ENCODE data around the gene KLC1.

Gene KLC1

GRCh38 chr14:103629503-103630121 is 601 bp downstream of the KLC1 start:
- peak; percentile 38 for DNase-seq (ENCODE audit: low spot score)
- POLR2A ChIA-PET (ENCODE audit: low non-redundant PET): no interaction called here
- CTCF ChIA-PET: interaction anchor here (0.5 to 0.6 kb wide), 2 partner anchors 37 to 58 kb away, joined by 3 to 6 read pairs; no protein-coding TSS in a partner anchor
- no peak for TF ChIP-seq CTCF (conservative IDR thresholded peaks at IDR 0.05; ENCODE audit: low read depth)
- peak overlapping the region; percentile 97 for H3K27ac ChIP-seq

- DNase-seq (ENCODE audit: low spot score): no peak
- TF ChIP-seq CTCF (conservative IDR thresholded peaks at IDR 0.05; ENCODE audit: low read depth): no peak
- POLR2A ChIA-PET (ENCODE audit: low non-redundant PET): interaction anchor here (0.7 kb wide), 1 partner anchor 52 kb away, joined by 3 read pairs; no protein-coding TSS in a partner anchor
Observed at GRCh38 chr14:103630364-103631108, 1.5 kb downstream of the KLC1 start.

GRCh38 chr14:103633391-103633790 is 4.4 kb downstream of the KLC1 start:
- ChIA-PET CTCF (no interaction called here), POLR2A (ENCODE audit: low non-redundant PET) (no interaction called here)
- H3K27ac ChIP-seq: peak overlapping the region; percentile 55
- no peak for DNase-seq (ENCODE audit: low spot score)
- TF ChIP-seq CTCF (conservative IDR thresholded peaks at IDR 0.05; ENCODE audit: low read depth): no peak

More at GRCh38 chr14:103630364-103631108, 1.5 kb downstream of the KLC1 start:
- H3K27ac ChIP-seq: peak overlapping the region; percentile 55
- CTCF ChIA-PET: no interaction called here

GRCh38 chr14:103634156-103634555 is 5.1 kb downstream of the KLC1 start:
- TF ChIP-seq CTCF (conservative IDR thresholded peaks at IDR 0.05; ENCODE audit: low read depth): no peak
- DNase-seq (ENCODE audit: low spot score): no peak
- peak overlapping the region; percentile 55; the same call in 1 of the 2 replicates for H3K27ac ChIP-seq
- CTCF ChIA-PET: no interaction called here
- POLR2A ChIA-PET (ENCODE audit: low non-redundant PET): no interaction called here

DNA sequence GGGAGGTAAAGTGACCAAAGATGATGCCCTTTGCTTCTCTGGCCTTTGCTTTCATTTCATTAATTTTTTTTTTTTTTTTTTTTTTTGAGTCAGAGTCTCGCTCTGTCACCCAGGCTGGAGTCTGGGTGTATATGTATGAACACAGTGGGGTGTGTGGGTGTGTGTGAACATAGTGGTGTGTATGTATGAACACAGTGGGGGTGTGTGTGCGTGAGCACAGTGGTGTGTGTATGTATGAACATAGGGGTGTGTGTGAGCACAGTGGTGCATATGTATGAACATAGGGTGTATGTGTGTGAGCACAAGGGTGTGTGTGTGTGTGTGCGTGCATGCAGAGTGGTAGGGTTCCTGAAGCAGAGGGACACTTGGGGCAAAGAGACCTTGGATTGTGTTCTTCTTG is 9.6 kb downstream of the KLC1 start:
- POLR2A ChIA-PET (ENCODE audit: low non-redundant PET): no interaction called here
- no peak for DNase-seq (ENCODE audit: low spot score)
- CTCF ChIA-PET: no interaction called here
- no peak overlapping the region for H3K27ac ChIP-seq
- TF ChIP-seq CTCF (conservative IDR thresholded peaks at IDR 0.05; ENCODE audit: low read depth): no peak

DNA sequence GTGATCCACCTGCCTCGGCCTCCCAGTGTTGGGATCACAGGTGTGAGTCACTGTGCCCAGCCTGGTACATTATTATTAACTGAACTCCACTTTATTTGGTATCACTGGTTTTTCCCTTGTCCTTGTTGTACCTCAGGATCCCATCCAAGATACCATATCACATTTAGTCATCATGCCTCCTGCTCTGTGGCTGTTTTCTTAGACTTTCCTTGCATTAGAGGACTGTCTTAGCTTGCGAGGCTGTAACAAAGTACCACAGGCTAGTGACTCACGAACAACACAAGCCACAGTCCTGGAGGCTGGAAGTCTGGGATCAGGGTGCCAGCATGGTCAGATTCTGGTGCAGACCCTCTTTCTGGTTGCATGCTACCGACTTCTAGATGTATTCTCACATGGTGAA is 12.2 kb downstream of the KLC1 start:
- ChIA-PET CTCF (no interaction called here), POLR2A (ENCODE audit: low non-redundant PET) (no interaction called here)
- H3K27ac ChIP-seq: peak overlapping the region; percentile 14
- TF ChIP-seq CTCF (conservative IDR thresholded peaks at IDR 0.05; ENCODE audit: low read depth): no peak
- DNase-seq (ENCODE audit: low spot score): no peak
